ENCODE results near the gene HSP90AA1.

DNA sequence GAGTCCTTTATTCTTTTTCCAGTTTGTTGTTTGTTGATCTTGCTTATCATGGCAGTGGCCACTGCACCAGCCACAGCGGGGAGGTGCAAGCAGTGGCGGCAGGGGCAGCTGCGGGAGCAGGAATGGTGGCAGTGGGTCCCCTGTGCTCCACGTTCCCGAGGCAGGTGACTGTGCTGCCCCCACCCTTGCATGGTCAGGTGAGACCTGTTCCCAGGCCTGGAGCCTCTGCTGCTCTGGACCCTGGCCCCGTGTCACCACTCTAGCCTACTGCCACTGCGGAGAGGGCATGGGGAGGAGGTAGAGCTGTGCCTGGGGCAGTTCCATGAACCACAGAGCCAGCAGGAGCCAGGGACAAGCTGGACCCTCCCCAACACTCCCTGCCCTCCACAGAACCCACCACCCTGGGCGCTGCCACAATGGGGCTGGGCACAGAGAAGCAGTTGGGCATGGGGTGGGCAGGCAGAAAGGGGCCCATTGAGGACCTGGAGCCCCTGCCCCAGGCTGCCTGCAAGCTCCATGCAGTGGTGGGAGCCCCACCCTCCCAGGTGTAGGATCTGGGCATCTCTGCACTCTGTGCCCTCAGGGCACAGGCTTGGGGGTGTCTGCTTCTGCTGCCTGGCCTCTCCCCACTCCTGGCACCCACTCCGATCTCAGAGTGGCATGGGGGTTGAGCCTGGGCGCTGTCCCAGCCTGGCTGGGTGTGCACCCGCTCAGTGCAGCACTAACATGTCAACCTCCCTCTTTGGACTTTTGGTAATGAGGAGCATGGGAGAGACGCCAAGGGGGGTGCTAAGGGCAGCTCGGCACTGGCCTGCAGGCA is 29.7 kb upstream of the HSP90AA1 start:
- TF ChIP-seq, protein P1, sequence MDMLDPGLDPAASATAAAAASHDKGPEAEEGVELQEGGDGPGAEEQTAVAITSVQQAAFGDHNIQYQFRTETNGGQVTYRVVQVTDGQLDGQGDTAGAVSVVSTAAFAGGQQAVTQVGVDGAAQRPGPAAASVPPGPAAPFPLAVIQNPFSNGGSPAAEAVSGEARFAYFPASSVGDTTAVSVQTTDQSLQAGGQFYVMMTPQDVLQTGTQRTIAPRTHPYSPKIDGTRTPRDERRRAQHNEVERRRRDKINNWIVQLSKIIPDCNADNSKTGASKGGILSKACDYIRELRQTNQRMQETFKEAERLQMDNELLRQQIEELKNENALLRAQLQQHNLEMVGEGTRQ (IDR thresholded peaks at IDR 0.05; ENCODE audit: low read length), result no peak
- TF ChIP-seq POLR2A (IDR thresholded peaks at IDR 0.05; ENCODE audit: control extremely low read depth in 1 of 2, low read depth in 2 of 2, low read length in 2 of 2) (no peak), HDAC2 (IDR thresholded peaks at IDR 0.05; ENCODE audit: borderline replicate concordance in 1 of 2, low read depth in 2 of 2, low read length in 2 of 2) (no peak), EGR1 (IDR thresholded peaks at IDR 0.05; ENCODE audit: borderline replicate concordance, low read depth, low read length) (no peak)

All from H1 (cell line).